GM18867 (cell line): ENCODE results near the gene INTS14.

Source experiments
- ATAC-seq: cut with Tn5 transposase; IDR thresholded peaks from one replicate; pipeline ENCODE4 v1.9.1; 2021; ENCODE audit warnings: mild to moderate bottlenecking, moderate library complexity; ENCODE audit not compliant: unreplicated experiment

The INTS14 gene

GRCh38 chr15:65535192-65535591 lies 75.7 kb downstream of the INTS14 start:
- ATAC-seq = no peak

GRCh38 chr15:65533057-65533756 lies 77.7 kb downstream of the INTS14 start:
- no peak for ATAC-seq

- ATAC-seq = no peak
Measured at GRCh38 chr15:65532738-65533051, 78.2 kb downstream of the INTS14 start.

- ATAC-seq = peak; percentile 87
Measured at GRCh38 chr15:65530318-65531111, 80.4 kb downstream of the INTS14 start, which contains the start of gene HACD3. Gene HACD3 (plus strand): TSS chr15:65530463. CDS start chr15:65530632, 169 bp downstream.

GRCh38 chr15:65529762-65530317 lies 81.1 kb downstream of the INTS14 start:
- ATAC-seq = no peak
